ENCODE results near the gene INF2.
A peak's percentile ranks its signal among the peaks of the same experiment; 100 is the strongest.

INF2 gene

GRCh38 chr14:104677512-104678332 is 11.7 kb upstream of the INF2 start:
- peak; percentile 94 for DNase-seq

GRCh38 chr14:104678346-104678745 is 11.1 kb upstream of the INF2 start:
- peak; percentile 92 for DNase-seq

- no peak for DNase-seq
Observed at GRCh38 chr14:104678901-104679705, 10.3 kb upstream of the INF2 start.

- no peak for DNase-seq
Observed at GRCh38 chr14:104680056-104680805, 9.2 kb upstream of the INF2 start.

- peak; percentile 77 for DNase-seq
Observed at GRCh38 chr14:104680806-104681688, 8.4 kb upstream of the INF2 start.

GRCh38 chr14:104681689-104682074 is 7.7 kb upstream of the INF2 start:
- peak; percentile 77 for DNase-seq

GRCh38 chr14:104682107-104682593 is 7.3 kb upstream of the INF2 start:
- DNase-seq, result peak; percentile 70

- DNase-seq, result no peak
Observed at GRCh38 chr14:104683653-104684448, 5.6 kb upstream of the INF2 start.

GRCh38 chr14:104684449-104684821 is 5.0 kb upstream of the INF2 start:
- DNase-seq, result no peak

- no peak for DNase-seq
Observed at GRCh38 chr14:104685216-104685997, 4.0 kb upstream of the INF2 start.

GRCh38 chr14:104685998-104686610 is 3.3 kb upstream of the INF2 start:
- no peak for DNase-seq

- no peak for DNase-seq
Observed at GRCh38 chr14:104686624-104687517, 2.5 kb upstream of the INF2 start.

GRCh38 chr14:104687601-104688504 is 1.6 kb upstream of the INF2 start:
- DNase-seq, result peak; percentile 39

- no peak for DNase-seq
Observed at GRCh38 chr14:104688505-104689108, 811 bp upstream of the INF2 start.

- peak; percentile 45 for DNase-seq
Observed at GRCh38 chr14:104689881-104690711, 678 bp downstream of the INF2 start.

GRCh38 chr14:104690861-104691455 is 1.5 kb downstream of the INF2 start:
- DNase-seq, result no peak
